Neural cell (in vitro differentiated cells): ENCODE data around the gene WDR17. TPM values are rescaled to one million over a fixed set of nuclear protein-coding genes. Genes with fewer than 3 reads are reported as not detected.

Experiments used
- H2AFZ ChIP-seq: fragments of 200-600, 300-800 bp; sonication (generic), shearing (Covaris generic); 2 replicates; pipeline ENCODE4 v1.6.0; 2014; ENCODE audit warnings: low read depth, mild to moderate bottlenecking, antibody characterized with exemption, low read length, moderate library complexity
- H3F3A ChIP-seq: fragments of 200-600 bp; shearing (Covaris generic); 2 replicates; pipeline ENCODE4 v1.6.1; 2016; ENCODE audit warnings: mild to moderate bottlenecking, moderate library complexity, mixed read lengths, antibody characterized with exemption, low read length; ENCODE audit not compliant: insufficient read depth, poor library complexity, severe bottlenecking
- H3K27ac ChIP-seq: fragments of 200-600, 300-800 bp; sonication (generic), shearing (Covaris generic); 2 replicates; pipeline ENCODE4 v1.5.1; 2014; ENCODE audit warnings: mild to moderate bottlenecking, low read length, moderate library complexity
- H3K27me3 ChIP-seq: fragments of 300-800, 200-600 bp; sonication (generic), shearing (Covaris generic); 2 replicates; pipeline ENCODE4 v1.6.0; 2014; ENCODE audit warnings: mild to moderate bottlenecking, low read depth, low read length, moderate library complexity; ENCODE audit not compliant: insufficient read depth
- H3K36me3 ChIP-seq: fragments of 300-800, 200-600 bp; sonication (generic), shearing (Covaris generic); 2 replicates; pipeline ENCODE4 v1.5.1; 2014; ENCODE audit warnings: mild to moderate bottlenecking, antibody characterized with exemption, low read length, moderate library complexity; ENCODE audit not compliant: insufficient read depth
- H3K4me2 ChIP-seq: fragments of 300-800, 200-600 bp; sonication (generic), shearing (Covaris generic); 2 replicates; pipeline ENCODE4 v1.6.0; 2014; ENCODE audit warnings: mild to moderate bottlenecking, low read length
- H3K4me3 ChIP-seq: fragments of 300-800, 200-600 bp; sonication (generic), shearing (Covaris generic); 2 replicates; pipeline ENCODE4 v1.5.1; 2014; ENCODE audit warnings: mild to moderate bottlenecking, low read length, moderate library complexity
- H3K79me2 ChIP-seq: fragments of 200-600 bp; shearing (Covaris generic); replicated peaks from 2 replicates; pipeline ENCODE4 v1.6.0; 2014; ENCODE audit warnings: mild to moderate bottlenecking, low read length, moderate library complexity; ENCODE audit not compliant: insufficient read depth
- H3K9ac ChIP-seq: fragments of 300-800, 200-600 bp; sonication (generic), shearing (Covaris generic); 2 replicates; pipeline ENCODE4 v1.6.1; 2016; ENCODE audit warnings: mild to moderate bottlenecking, low read length, mixed read lengths
- H3K9me2 ChIP-seq: fragments of 200-600 bp; shearing (Covaris generic); 2 replicates; pipeline ENCODE4 v1.6.1; 2016; ENCODE audit warnings: mild to moderate bottlenecking, low read length, mixed read lengths; ENCODE audit not compliant: insufficient read depth
- H3K9me3 ChIP-seq: fragments of 200-600, 300-800 bp; sonication (generic), shearing (Covaris generic); 2 replicates; pipeline ENCODE4 v1.6.1; 2016; ENCODE audit warnings: mild to moderate bottlenecking, mixed run types, low read length, moderate library complexity, mixed read lengths
- H4K20me1 ChIP-seq: fragments of 200-600 bp; shearing (Covaris generic); 2 replicates; pipeline ENCODE4 v1.6.1; 2016; ENCODE audit warnings: mild to moderate bottlenecking, mixed run types; ENCODE audit not compliant: insufficient read depth
- CTCF ChIP-seq: fragments of 450-650 bp; IDR thresholded peaks from 2 replicates; pipeline ENCODE4 v1.5.1; 2014; ENCODE audit warnings: antibody characterized with exemption, mild to moderate bottlenecking, moderate library complexity; ENCODE audit not compliant: poor library complexity, severe bottlenecking
- EP300 ChIP-seq: fragments of 450-650 bp; conservative IDR thresholded peaks from 2 replicates; pipeline ENCODE4 v1.6.1; 2014; ENCODE audit warnings: antibody characterized with exemption, mild to moderate bottlenecking, moderate library complexity; ENCODE audit not compliant: poor library complexity, severe bottlenecking
- EZH2 ChIP-seq: fragments of 200-600, 300-800 bp; shearing (Covaris generic), sonication (generic); IDR thresholded peaks from 2 replicates; pipeline ENCODE4 v1.6.1; 2014; ENCODE audit warnings: antibody characterized with exemption, low read length, borderline replicate concordance, mild to moderate bottlenecking; ENCODE audit not compliant: insufficient read depth, poor library complexity, severe bottlenecking
- MXI1 ChIP-seq: fragments of 450-650 bp; conservative IDR thresholded peaks from 2 replicates; pipeline ENCODE4 v1.6.1; 2014; ENCODE audit warnings: antibody characterized with exemption, mild to moderate bottlenecking; ENCODE audit not compliant: poor library complexity, severe bottlenecking
- POLR2AphosphoS5 ChIP-seq: IDR thresholded peaks from 2 replicates; pipeline ENCODE4 v1.6.1; 2012
- RAD21 ChIP-seq: fragments of 450-650 bp; conservative IDR thresholded peaks from 2 replicates; pipeline ENCODE4 v1.6.1; 2014; ENCODE audit warnings: antibody characterized with exemption, mild to moderate bottlenecking, moderate library complexity
- SMC3 ChIP-seq: fragments of 450-650 bp; conservative IDR thresholded peaks from 2 replicates; pipeline ENCODE4 v1.6.1; 2014; ENCODE audit warnings: antibody characterized with exemption, mild to moderate bottlenecking, moderate library complexity; ENCODE audit not compliant: poor library complexity
- TAF1 ChIP-seq: IDR thresholded peaks from 2 replicates; pipeline ENCODE4 v1.6.1; 2012; ENCODE audit warnings: low read depth
- polyA plus RNA-seq: library from polyadenylated mRNA; depleted of rRNA; stranded (reverse); fragments of >200 nt; gene quantifications from 2 replicates; pipeline ENCODE4 v1.2.3, GENCODE V29; 2014
- TF ChIP-seq, protein P1 (sequence below): IDR thresholded peaks from 2 replicates; pipeline ENCODE4 v1.6.1; 2012; ENCODE audit warnings: borderline replicate concordance

The WDR17 gene
- polyA plus RNA-seq, 1 donor from 2014 or later: 59.1 TPM

DNA sequence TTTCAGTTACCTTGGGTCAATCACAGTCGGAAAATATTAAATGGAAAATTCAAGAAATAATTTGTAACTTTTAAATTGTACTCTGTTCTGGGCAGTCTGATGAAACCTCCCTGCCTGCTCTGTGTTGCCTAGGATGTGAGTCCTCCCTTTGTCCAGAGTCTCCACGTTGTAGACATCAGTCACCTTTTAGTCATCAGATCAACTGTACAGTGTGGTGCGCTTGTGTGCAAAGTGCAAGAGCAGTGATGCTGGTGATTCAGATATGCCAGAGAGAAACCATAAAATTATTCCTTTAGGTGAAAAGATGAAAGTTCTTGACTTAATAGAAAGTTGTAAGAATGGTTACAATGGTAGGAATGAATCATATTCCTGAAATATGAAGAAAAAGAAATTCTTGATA lies 128.3 kb downstream of the WDR17 start:
- no peaks in the 10 kb centered on the region for H3K27me3 ChIP-seq
- H3K9ac ChIP-seq: no peak overlapping the region
- no peak overlapping the region for H3K4me2 ChIP-seq
- H3K9me2 ChIP-seq: no peaks in the 10 kb centered on the region
- H3K4me3 ChIP-seq: no peak overlapping the region
- no peaks in the 10 kb centered on the region for H3K36me3 ChIP-seq
- TF ChIP-seq POLR2AphosphoS5: no peak
- TF ChIP-seq CTCF: no peak
- no peak for TF ChIP-seq TAF1
- TF ChIP-seq, protein P1, sequence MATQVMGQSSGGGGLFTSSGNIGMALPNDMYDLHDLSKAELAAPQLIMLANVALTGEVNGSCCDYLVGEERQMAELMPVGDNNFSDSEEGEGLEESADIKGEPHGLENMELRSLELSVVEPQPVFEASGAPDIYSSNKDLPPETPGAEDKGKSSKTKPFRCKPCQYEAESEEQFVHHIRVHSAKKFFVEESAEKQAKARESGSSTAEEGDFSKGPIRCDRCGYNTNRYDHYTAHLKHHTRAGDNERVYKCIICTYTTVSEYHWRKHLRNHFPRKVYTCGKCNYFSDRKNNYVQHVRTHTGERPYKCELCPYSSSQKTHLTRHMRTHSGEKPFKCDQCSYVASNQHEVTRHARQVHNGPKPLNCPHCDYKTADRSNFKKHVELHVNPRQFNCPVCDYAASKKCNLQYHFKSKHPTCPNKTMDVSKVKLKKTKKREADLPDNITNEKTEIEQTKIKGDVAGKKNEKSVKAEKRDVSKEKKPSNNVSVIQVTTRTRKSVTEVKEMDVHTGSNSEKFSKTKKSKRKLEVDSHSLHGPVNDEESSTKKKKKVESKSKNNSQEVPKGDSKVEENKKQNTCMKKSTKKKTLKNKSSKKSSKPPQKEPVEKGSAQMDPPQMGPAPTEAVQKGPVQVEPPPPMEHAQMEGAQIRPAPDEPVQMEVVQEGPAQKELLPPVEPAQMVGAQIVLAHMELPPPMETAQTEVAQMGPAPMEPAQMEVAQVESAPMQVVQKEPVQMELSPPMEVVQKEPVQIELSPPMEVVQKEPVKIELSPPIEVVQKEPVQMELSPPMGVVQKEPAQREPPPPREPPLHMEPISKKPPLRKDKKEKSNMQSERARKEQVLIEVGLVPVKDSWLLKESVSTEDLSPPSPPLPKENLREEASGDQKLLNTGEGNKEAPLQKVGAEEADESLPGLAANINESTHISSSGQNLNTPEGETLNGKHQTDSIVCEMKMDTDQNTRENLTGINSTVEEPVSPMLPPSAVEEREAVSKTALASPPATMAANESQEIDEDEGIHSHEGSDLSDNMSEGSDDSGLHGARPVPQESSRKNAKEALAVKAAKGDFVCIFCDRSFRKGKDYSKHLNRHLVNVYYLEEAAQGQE: no peak
- TF ChIP-seq EZH2: no peak
- TF ChIP-seq SMC3: no peak
- TF ChIP-seq EP300: no peak
- TF ChIP-seq MXI1: no peak
- TF ChIP-seq RAD21: no peak
- no peaks in the 10 kb centered on the region for H4K20me1 ChIP-seq
- H3K9me3 ChIP-seq: no peaks in the 10 kb centered on the region
- H3K27ac ChIP-seq: no peak overlapping the region
- no peaks in the 10 kb centered on the region for H3K79me2 ChIP-seq
- no peaks in the 10 kb centered on the region for H3F3A ChIP-seq
- no peak overlapping the region for H2AFZ ChIP-seq

GRCh38 chr4:176195184-176195978 lies 129.7 kb downstream of the WDR17 start, which contains the start of gene SPATA4:
Gene SPATA4, minus strand, starts transcription at chr4:176195585. Its CDS starts 23 bp downstream, at chr4:176195562.
- H2AFZ ChIP-seq: peak within 1 kb of the TSS; percentile 87
- peak within 1 kb of the TSS; percentile 69 for H3K4me3 ChIP-seq

More at GRCh38 chr4:176195184-176195978, 129.7 kb downstream of the WDR17 start, which contains the start of gene SPATA4:
- no peaks in the 10 kb centered on the region for H4K20me1 ChIP-seq
- H3K36me3 ChIP-seq: no peaks in the 10 kb centered on the region
- no peaks in the 10 kb centered on the region for H3K9me2 ChIP-seq
- no peaks in the 10 kb centered on the region for H3K79me2 ChIP-seq
- TF ChIP-seq CTCF (no peak), SMC3 (peak; percentile 66), POLR2AphosphoS5 (peak; percentile 58), TAF1 (peak; percentile 46), EP300 (peak; percentile 33), RAD21 (peak; percentile 58), MXI1 (peak; percentile 91), EZH2 (no peak)
- TF ChIP-seq, protein P1: peak; percentile 31
- no peaks in the 10 kb centered on the region for H3F3A ChIP-seq
- H3K27me3 ChIP-seq: no peaks in the 10 kb centered on the region
- peak within 1 kb of the TSS; percentile 50 for H3K9ac ChIP-seq
- H3K27ac ChIP-seq: no peak within 1 kb of the TSS
- peak within 1 kb of the TSS; percentile 96 for H3K4me2 ChIP-seq
- no peaks in the 10 kb centered on the region for H3K9me3 ChIP-seq
